ENCODE data around the gene OASL. TPM values are rescaled to one million over a fixed set of nuclear protein-coding genes. Genes with fewer than 3 reads are reported as not detected.

Gene OASL
- total and polyA plus RNA-seq, 9 of the 15 experiments (the other 6 are each of a cell fraction or from before 2014, with no cell fraction given): 0.14 TPM; not detected in 8

Small RNAs within 50 kb of the gene (small RNA-seq; reads per million reads assigned to genes)
- gene AC079602.2: not detected

Other genes starting within 250 kb of the OASL start
- 2.9 and 4.2 TPM in 2 replicates for gene SPPL3, start 134.9 kb downstream of the OASL start, total RNA-seq (2014; rRNA removed)
- 7.1 and 8.3 TPM in 2 replicates for gene SPPL3, start 134.9 kb downstream of the OASL start, total RNA-seq (2014; rRNA removed; fragmentation: Illumina TruSeq; extraction: Trizol)
- gene SPPL3, start 134.9 kb downstream of the OASL start, total RNA-seq (2015; rRNA removed; fragmentation: Illumina TruSeq; extraction: Trizol): 6.9 and 7.4 TPM in 2 replicates
- gene SPPL3, start 134.9 kb downstream of the OASL start, total RNA-seq (2021): 21.6 and 23.8 TPM in 2 replicates
- 6.4 and 7.4 TPM in 2 replicates for gene SPPL3, start 134.9 kb downstream of the OASL start, polyA plus RNA-seq (2011; rRNA removed)
- gene SPPL3, start 134.9 kb downstream of the OASL start, polyA plus RNA-seq (2014; fragmentation: Illumina TruSeq; extraction: Trizol): 28.6 and 32.1 TPM in 2 replicates
- 1 to 10 TPM; 3.8 to 5.3 TPM for gene SPPL3, start 134.9 kb downstream of the OASL start, polyA plus RNA-seq (2014; fragmentation: Nextera tagmentation; extraction: Ambion mirVana)
- gene SPPL3, start 134.9 kb downstream of the OASL start, polyA plus RNA-seq (2014; rRNA removed): 6.2 and 6.6 TPM in 2 replicates
- not detected in 2 replicates for gene HNF1A, start 60.7 kb downstream of the OASL start, total RNA-seq (2014; rRNA removed)
- gene HNF1A, start 60.7 kb downstream of the OASL start, total RNA-seq (2014; rRNA removed; fragmentation: Illumina TruSeq; extraction: Trizol): not detected in 2 replicates
- gene HNF1A, start 60.7 kb downstream of the OASL start, total RNA-seq (2015; rRNA removed; fragmentation: Illumina TruSeq; extraction: Trizol): not detected in 2 replicates
- gene HNF1A, start 60.7 kb downstream of the OASL start, total RNA-seq (2021): not detected in 2 replicates
- gene HNF1A, start 60.7 kb downstream of the OASL start, polyA plus RNA-seq (2011; rRNA removed): not detected in 2 replicates
- not detected in 2 replicates for gene HNF1A, start 60.7 kb downstream of the OASL start, polyA plus RNA-seq (2014; fragmentation: Illumina TruSeq; extraction: Trizol)
- gene HNF1A, start 60.7 kb downstream of the OASL start, polyA plus RNA-seq (2014; fragmentation: Nextera tagmentation; extraction: Ambion mirVana): not detected
- not detected in 2 replicates for gene HNF1A, start 60.7 kb downstream of the OASL start, polyA plus RNA-seq (2014; rRNA removed)
- 21.6 and 22.3 TPM in 2 replicates for gene C12orf43, start 22.8 kb downstream of the OASL start, total RNA-seq (2014; rRNA removed)
- 10.4 and 11.4 TPM in 2 replicates for gene C12orf43, start 22.8 kb downstream of the OASL start, total RNA-seq (2014; rRNA removed; fragmentation: Illumina TruSeq; extraction: Trizol)
- gene C12orf43, start 22.8 kb downstream of the OASL start, total RNA-seq (2015; rRNA removed; fragmentation: Illumina TruSeq; extraction: Trizol): 15.7 and 16.8 TPM in 2 replicates
- gene C12orf43, start 22.8 kb downstream of the OASL start, total RNA-seq (2021): 19.6 and 20.8 TPM in 2 replicates
- gene C12orf43, start 22.8 kb downstream of the OASL start, polyA plus RNA-seq (2011; rRNA removed): 9.8 and 10.5 TPM in 2 replicates
- 15.4 and 17.6 TPM in 2 replicates for gene C12orf43, start 22.8 kb downstream of the OASL start, polyA plus RNA-seq (2014; fragmentation: Illumina TruSeq; extraction: Trizol)
- gene C12orf43, start 22.8 kb downstream of the OASL start, polyA plus RNA-seq (2014; fragmentation: Nextera tagmentation; extraction: Ambion mirVana): 1 to 10 TPM; 4.3 to 6.5 TPM
- 22.2 and 25.2 TPM in 2 replicates for gene C12orf43, start 22.8 kb downstream of the OASL start, polyA plus RNA-seq (2014; rRNA removed)
- 0.09 and 0.20 TPM in 2 replicates for gene P2RX7, start 93.6 kb upstream of the OASL start, total RNA-seq (2014; rRNA removed)
- 0.38 and 0.44 TPM in 2 replicates for gene P2RX7, start 93.6 kb upstream of the OASL start, total RNA-seq (2014; rRNA removed; fragmentation: Illumina TruSeq; extraction: Trizol)
- 0.25 and 0.30 TPM in 2 replicates for gene P2RX7, start 93.6 kb upstream of the OASL start, total RNA-seq (2015; rRNA removed; fragmentation: Illumina TruSeq; extraction: Trizol)
- 0.40 TPM in 2 replicates for gene P2RX7, start 93.6 kb upstream of the OASL start, total RNA-seq (2021)
- 0.04 and 0.12 TPM in 2 replicates for gene P2RX7, start 93.6 kb upstream of the OASL start, polyA plus RNA-seq (2011; rRNA removed)
- gene P2RX7, start 93.6 kb upstream of the OASL start, polyA plus RNA-seq (2014; fragmentation: Illumina TruSeq; extraction: Trizol): 0.46 and 0.65 TPM in 2 replicates
- under 1 TPM; 0.30 to 0.38 TPM for gene P2RX7, start 93.6 kb upstream of the OASL start, polyA plus RNA-seq (2014; fragmentation: Nextera tagmentation; extraction: Ambion mirVana)
- 0.15 and 0.27 TPM in 2 replicates for gene P2RX7, start 93.6 kb upstream of the OASL start, polyA plus RNA-seq (2014; rRNA removed)
- 14.3 and 18.9 TPM in 2 replicates for gene P2RX4, start 170.9 kb upstream of the OASL start, total RNA-seq (2014; rRNA removed)
- gene P2RX4, start 170.9 kb upstream of the OASL start, total RNA-seq (2014; rRNA removed; fragmentation: Illumina TruSeq; extraction: Trizol): 7.8 and 9.6 TPM in 2 replicates
- 8.3 and 10.5 TPM in 2 replicates for gene P2RX4, start 170.9 kb upstream of the OASL start, total RNA-seq (2015; rRNA removed; fragmentation: Illumina TruSeq; extraction: Trizol)
- gene P2RX4, start 170.9 kb upstream of the OASL start, total RNA-seq (2021): 12.8 and 14.2 TPM in 2 replicates
- 15.4 and 20.8 TPM in 2 replicates for gene P2RX4, start 170.9 kb upstream of the OASL start, polyA plus RNA-seq (2011; rRNA removed)
- gene P2RX4, start 170.9 kb upstream of the OASL start, polyA plus RNA-seq (2014; fragmentation: Illumina TruSeq; extraction: Trizol): 11.7 and 13.0 TPM in 2 replicates
- gene P2RX4, start 170.9 kb upstream of the OASL start, polyA plus RNA-seq (2014; fragmentation: Nextera tagmentation; extraction: Ambion mirVana): 1 to 10 TPM; 6.6 to 10.0 TPM
- 21.5 and 23.4 TPM in 2 replicates for gene P2RX4, start 170.9 kb upstream of the OASL start, polyA plus RNA-seq (2014; rRNA removed)